Prostate gland (tissue), 2 donors: ENCODE measurements around the gene ZPR1.

Source experiments
- CTCF ChIP-seq, 4 experiments: fragments of 200-600 bp in 2 of 4; fragments of 450-650 bp in 2 of 4; sonication (generic) in 2 of 4; IDR thresholded peaks; 1 replicate in 3 of 4; 2 replicates in 1 of 4; pipeline ENCODE4 v1.5.1; 2016 to 2019; ENCODE audit warnings: antibody characterized with exemption in 4 of 4, mild to moderate bottlenecking in 2 of 4, moderate library complexity in 2 of 4
- POLR2A ChIP-seq: fragments of 450-650 bp; IDR thresholded peaks from one replicate; pipeline ENCODE4 v1.6.1; 2016; ENCODE audit warnings: antibody characterized with exemption, mild to moderate bottlenecking
- POLR2AphosphoS5 ChIP-seq: sonication (generic); formaldehyde crosslinking; IDR thresholded peaks from one replicate; pipeline ENCODE4 v1.6.1; 2017; ENCODE audit warnings: antibody characterized with exemption

GRCh38 chr11:116733969-116734508, 53.8 kb downstream of the ZPR1 start:
- no peak for TF ChIP-seq CTCF (IDR thresholded peaks at IDR 0.05)
- TF ChIP-seq POLR2A = no peak
- TF ChIP-seq POLR2AphosphoS5 = no peak
